ENCODE measurements around the gene MYO1D.
"Not testable (repeated sequence)": the region's sequence is repeated elsewhere in the genome, so short reads cannot be mapped to it uniquely, and the experiment has no call there.

Gene MYO1D

GRCh38 chr17:32524553-32524880 lies 352.4 kb downstream of the MYO1D start:
- DNase-seq, result not testable (repeated sequence)

DNA sequence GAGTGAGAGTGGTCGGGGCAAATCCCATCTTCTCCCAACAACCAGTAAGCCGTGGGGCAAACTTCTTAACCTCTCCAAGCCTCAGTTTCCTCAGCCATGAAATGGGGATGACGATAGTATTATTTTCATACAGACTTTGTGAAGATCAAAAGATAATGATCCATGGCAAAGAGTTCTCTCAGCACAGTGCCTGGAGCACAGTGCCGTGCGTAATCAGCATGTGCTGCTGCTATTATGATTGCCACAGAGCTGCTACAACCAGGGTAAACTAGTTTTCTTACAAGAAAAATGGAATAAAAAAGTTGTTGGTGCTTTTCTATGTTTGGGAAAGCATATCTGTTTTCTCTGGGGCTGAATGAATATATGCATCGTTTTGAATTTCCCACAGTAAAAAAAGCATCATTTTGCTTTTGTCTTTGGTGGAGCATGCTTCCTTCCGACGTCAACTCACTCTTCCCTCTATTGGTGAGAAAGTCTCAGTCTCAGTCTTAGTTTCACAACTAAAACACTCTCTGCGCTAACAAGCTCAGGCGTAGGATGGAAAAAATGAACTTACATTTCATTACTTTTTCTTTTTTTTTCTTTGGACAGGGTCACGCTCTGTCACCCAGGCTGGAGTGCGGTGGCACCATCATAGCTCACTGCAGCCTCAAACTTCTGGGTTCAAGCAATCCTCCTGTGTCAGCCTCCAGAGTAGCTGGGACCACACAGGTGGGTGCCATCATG lies 352.9 kb downstream of the MYO1D start:
- DNase-seq, result no peak

DNA sequence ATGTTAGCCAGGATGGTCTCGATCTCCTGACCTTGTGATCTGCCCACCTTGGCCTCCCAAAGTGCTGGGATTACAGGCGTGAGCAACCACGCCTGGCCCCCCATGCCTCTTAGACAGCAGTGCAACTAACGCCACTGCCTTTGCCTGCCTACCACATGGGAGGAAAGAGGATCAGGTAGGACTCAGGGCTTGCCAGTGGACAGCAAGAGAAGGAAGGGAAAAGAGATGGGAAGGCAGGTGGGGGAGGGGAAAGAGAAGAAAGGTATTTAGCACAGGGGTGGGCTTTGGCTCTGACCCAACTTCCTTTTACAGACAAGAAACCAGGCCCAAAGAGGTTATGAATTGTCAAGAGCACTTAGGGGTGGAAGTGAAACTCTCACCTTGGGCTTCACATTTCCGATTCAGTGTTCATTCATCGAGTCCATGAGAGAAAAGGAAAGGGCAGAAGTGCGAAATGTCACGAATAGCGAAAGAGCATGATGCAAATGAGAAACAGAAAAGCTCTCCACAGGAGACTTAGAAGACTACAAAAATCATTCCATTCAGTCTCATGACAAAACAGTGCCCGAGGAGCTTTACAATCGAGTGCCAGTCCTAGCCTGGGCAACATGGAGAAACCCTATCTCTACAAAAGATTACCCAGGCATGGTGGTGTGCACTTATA lies 353.8 kb downstream of the MYO1D start:
- no peak for DNase-seq

DNA sequence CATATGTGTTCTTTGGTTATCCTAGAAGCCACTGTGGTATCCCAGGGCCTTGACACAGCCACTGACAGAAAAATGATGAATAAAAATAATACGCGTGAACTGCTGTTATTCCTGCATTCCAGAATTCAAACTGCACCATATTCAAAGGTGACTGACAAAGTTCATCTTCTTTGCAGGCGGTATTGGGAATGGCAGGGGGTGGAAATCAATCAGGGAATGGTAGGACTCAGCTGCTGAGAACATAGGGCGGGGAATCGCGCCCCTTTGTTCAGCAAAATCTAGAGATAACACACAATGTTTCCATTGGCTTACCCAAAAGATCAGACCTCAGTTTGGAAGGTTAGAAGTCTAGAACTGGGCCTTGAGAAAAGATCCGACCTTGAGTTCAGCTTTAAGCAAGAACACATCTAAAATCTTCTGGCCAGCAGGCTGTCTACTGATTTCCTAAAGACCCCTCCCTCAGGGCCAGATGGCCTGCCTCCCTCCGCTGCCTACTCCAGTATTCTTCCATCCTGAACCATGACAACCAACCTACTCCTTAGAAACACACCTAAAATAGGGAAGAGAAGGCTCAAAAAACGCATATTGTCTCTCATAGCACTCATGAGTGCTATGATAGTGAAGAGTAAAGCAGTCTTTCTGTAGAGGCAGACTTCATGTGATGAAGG lies 356.1 kb downstream of the MYO1D start:
- DNase-seq, result no peak

- DNase-seq, result peak in 1 of 14 donors; percentile 55
Measured at GRCh38 chr17:32520104-32520701, 356.7 kb downstream of the MYO1D start.

- DNase-seq, result peak in 5 of 14 donors; percentile 7 to 73 (median 31)
Measured at GRCh38 chr17:32519228-32520103, 357.5 kb downstream of the MYO1D start.

DNA sequence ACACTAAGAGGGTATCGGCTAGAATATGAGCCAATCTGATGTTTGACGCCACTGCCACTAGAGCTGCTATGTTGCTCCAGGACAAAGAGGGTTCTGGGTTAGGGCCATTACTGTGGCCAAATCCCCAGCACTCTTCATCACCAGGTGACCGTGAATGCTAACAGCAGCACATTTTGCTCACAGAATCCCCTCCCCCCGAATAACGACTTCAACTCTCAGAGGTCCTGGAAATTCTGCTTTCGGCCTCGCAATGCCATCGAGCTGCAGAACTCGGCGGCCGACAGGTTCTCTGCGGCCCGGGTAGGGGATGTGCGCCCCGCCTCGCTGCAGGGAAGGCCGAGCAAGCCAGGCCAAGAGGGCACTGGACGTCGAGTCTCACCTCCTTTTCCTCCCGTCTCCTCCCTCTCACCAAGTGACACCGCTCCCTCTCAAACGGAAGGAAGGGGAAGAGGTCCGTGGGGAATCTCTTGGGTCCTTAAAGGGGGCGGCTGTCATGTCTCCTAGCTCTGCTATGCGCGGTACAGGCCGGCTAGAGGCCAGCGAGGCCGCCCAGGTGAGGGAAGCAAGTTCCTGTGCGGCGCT lies 358.2 kb downstream of the MYO1D start:
- DNase-seq, result no peak

- no peak for DNase-seq
Measured at GRCh38 chr17:32517982-32518381, 358.9 kb downstream of the MYO1D start.

DNA sequence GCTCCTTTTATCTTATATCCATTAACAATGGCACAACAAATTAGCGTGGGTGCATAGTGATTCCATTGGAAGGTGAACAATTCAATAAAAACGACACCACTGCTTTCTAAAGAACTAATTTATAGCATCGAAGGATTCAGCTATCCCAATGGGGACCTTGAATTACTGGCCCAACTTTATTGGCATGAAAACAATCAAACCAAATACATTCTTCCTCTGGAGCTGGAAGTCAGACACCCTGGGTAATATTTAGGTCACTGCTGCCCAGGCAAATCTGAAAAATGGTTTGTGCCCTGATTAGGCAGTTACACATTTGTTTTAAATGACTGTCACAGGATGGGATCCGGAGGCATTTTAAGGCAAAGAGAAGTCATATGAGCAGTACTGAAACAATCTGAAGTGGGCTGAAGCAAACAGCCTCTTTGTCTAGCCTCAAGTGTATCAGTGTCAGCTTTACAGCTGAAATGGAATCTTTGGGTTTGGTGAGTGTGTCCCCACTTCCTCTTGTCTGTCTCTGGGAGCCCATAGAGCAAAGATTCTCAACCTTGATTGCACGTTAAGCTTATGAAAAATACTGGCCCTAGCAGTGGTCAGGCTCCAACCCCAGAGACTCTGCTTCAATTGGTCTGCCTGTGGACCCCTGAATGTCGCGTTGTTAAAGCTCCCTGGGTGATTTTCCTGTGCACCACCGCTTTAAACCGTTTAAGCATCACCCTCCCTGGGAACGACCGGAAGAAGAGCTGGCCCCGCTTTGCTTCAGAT lies 359.8 kb downstream of the MYO1D start:
- DNase-seq, result peak in 1 of 14 donors; percentile 22

- no peak for DNase-seq
Measured at GRCh38 chr17:32516450-32516849, 360.5 kb downstream of the MYO1D start.

DNA sequence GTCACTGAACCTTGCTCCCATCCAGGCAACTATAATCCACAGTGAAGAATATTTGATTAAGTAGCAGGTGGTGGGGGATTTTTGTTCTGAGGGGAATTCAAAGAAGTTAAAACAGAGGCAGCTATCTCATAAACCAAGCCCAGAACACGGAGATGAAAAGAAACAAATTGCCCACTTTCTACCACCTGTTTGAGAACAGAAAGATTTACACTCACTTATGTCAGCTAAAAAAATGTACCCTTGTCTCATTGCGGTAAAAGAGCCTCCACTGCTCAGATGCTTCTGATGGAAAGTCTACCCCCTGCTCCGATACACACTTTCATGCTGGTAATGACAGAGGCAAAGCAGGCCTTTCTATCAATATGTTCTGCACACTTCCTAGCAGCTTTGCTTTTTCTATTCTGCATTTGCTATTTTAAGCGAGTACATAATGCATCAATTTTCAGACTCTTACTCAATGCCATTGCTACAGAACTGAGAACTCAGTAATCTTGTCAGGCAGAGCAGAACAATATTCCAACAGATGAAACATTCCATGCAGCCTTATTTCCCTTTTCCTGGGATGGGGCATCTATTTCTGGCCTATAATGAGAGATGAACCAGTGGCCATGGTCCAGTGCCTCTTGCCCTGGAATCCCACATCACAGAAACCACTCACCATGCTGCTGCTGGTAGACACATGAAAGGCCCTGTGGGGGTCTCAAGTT lies 361.1 kb downstream of the MYO1D start:
- DNase-seq, result no peak

DNA sequence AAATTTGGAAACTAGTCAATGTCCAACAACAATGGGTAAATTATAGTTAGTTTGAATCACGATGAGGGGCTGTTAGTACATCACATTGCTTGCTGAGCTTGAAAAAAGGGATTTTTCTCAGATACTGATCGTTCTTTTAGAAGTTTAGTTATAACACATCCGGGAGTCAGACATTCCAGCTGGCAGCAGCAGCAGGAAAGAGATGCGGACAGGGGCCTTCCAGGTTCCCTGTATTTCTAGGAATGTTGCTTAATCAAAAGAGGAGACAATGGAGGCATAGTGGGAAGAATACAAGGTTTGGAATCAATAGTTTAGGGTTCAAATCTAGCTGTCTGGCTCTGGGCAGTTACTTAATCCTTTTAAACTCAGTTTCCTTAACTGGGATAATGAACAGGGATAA lies 362.3 kb downstream of the MYO1D start:
- no peak for DNase-seq

- DNase-seq, result no peak
Measured at GRCh38 chr17:32513579-32513978, 363.3 kb downstream of the MYO1D start.

DNA sequence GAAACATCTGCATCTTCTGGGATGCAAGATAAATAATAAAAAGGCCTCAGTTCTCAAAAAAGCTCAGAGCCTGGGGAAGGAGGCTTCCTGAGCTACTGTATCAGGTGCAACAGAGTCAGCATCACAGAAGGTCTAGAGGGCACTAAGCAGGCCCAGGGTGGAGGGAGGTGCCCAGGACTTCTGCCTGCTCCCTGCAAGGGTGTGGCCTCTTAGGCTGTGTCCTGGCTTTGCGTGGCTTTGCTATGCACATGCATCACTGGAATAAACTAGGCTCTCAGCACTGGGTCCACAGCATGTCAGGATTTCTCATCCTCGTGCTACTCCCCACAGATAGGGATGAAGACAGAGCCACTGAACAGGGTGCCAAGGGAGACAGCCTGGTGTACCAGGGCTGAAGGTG lies 364.6 kb downstream of the MYO1D start:
- DNase-seq, result no peak

DNA sequence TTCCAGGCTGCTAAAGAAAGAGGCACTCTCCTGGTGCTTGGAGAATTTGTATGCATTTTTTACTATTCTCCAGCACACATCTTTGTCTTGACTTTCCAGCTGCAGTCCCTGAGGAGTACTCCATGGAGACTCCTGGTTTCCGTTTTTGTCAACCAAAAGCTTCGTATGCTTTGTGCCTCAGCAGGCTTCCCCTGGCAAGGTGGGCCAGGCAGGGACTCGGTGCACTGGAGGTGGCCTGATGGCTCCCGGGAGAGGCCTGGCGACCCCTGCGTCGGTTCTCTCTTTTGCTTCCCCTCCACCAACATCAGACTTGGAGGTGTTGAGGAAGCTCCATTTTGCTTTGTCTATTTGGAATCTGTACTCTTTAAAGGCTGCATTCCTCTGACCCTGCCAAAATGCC lies 366.5 kb downstream of the MYO1D start:
- no peak for DNase-seq

- DNase-seq, result no peak
Measured at GRCh38 chr17:32508926-32509325, 368.0 kb downstream of the MYO1D start.

DNA sequence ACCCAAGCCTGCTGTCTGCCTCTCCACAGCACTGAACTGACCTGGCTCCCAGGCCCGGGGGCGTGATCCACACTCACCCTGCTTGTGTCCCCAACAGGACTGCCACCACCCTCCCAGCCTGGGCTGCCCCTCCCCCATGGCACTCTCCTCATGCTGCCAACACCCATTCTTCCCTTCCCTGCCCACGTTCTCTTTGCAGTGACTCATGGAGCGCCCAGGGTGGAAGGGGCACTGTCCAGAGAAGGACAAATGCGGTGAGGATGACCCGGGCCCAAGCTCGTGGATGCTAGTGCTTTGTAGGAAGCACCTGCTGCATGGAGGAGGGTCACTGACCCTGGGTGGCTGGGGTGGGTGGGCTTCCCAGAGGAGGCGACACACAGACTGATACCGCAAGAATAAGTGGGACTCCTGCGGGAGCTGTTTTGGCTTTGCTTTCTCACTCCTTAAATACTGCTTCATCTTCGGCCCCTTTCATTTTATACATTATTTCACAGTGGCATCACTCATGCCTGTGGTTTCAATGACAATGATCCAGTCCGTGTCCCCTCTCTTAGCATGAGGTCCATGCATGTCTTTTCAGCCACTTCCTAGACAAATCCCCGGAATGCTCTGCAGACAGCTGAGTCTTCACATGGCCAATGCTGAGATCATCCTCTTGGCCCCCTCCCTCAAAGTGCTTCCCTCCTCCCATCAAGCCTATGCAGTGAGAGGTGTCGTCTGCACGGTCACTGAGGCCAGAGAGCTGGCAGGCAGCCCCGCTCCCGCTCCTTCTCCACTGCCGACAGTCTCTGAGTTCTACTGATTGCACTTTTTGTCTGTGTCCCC lies 372.5 kb downstream of the MYO1D start:
- peak in 2 of 14 donors; percentile 19 to 37 for DNase-seq

- peak in 3 of 14 donors; percentile 16 to 34 (median 21) for DNase-seq
Measured at GRCh38 chr17:32503251-32504165, 373.4 kb downstream of the MYO1D start.
